ENCODE results near the gene PLCB2.

Gene PLCB2

GRCh38 chr15:40310001-40310959 lies 2.5 kb upstream of the PLCB2 start:
- Histone ChIP-seq H3K4me1 (peaks cover 20% of the 10 kb centered on the region), H3K27me3 (ENCODE audit: low read depth) (no peaks in the 10 kb centered on the region), H3K36me3 (replicated peaks) (no peaks in the 10 kb centered on the region), H3K4me3 (no peak overlapping the region), H3K9me3 (no peaks in the 10 kb centered on the region)
- in situ Hi-C loops (cut with MboI; ENCODE audit: low sequenced_read_pairs): no loop called here
- DNase-seq (ENCODE audit: low spot score in 2 of 2): peak; percentile 24 to 75

GRCh38 chr15:40309344-40309862 lies 1.7 kb upstream of the PLCB2 start:
- in situ Hi-C loops (cut with MboI; ENCODE audit: low sequenced_read_pairs): no loop called here
- no peak overlapping the region for H3K4me3 ChIP-seq

GRCh38 chr15:40306908-40307307 lies 827 bp downstream of the PLCB2 start:
- no peaks in the 10 kb centered on the region for H3K9me3 ChIP-seq
- no peaks in the 10 kb centered on the region for H3K36me3 ChIP-seq (replicated peaks)
- H3K4me1 ChIP-seq: peaks cover 3% of the 10 kb centered on the region; the same call in 1 of the 2 replicates
- no peak overlapping the region for H3K4me3 ChIP-seq
- H3K27me3 ChIP-seq (ENCODE audit: low read depth): no peaks in the 10 kb centered on the region
- DNase-seq (ENCODE audit: low spot score in 2 of 2): no peak
- in situ Hi-C loops (cut with MboI; ENCODE audit: low sequenced_read_pairs): no loop called here

More at GRCh38 chr15:40309344-40309862, 1.7 kb upstream of the PLCB2 start:
- Histone ChIP-seq H3K27me3 (ENCODE audit: low read depth) (no peaks in the 10 kb centered on the region), H3K4me1 (peaks cover 15% of the 10 kb centered on the region), H3K9me3 (no peaks in the 10 kb centered on the region), H3K36me3 (replicated peaks) (no peaks in the 10 kb centered on the region)
- no peak for DNase-seq (ENCODE audit: low spot score in 2 of 2)

GRCh38 chr15:40306371-40306770 lies 1.4 kb downstream of the PLCB2 start:
- no peaks in the 10 kb centered on the region for H3K27me3 ChIP-seq (ENCODE audit: low read depth)
- no peak for DNase-seq (ENCODE audit: low spot score in 2 of 2)
- H3K9me3 ChIP-seq: no peaks in the 10 kb centered on the region
- no peaks in the 10 kb centered on the region for H3K36me3 ChIP-seq (replicated peaks)
- H3K4me1 ChIP-seq: peaks cover 3% of the 10 kb centered on the region; the same call in 1 of the 2 replicates
- in situ Hi-C loops (cut with MboI; ENCODE audit: low sequenced_read_pairs): no loop called here
- no peak overlapping the region for H3K4me3 ChIP-seq

GRCh38 chr15:40305281-40305680 lies 2.5 kb downstream of the PLCB2 start:
- no peak overlapping the region for H3K4me3 ChIP-seq
- no peaks in the 10 kb centered on the region for H3K27me3 ChIP-seq (ENCODE audit: low read depth)
- no peaks in the 10 kb centered on the region for H3K9me3 ChIP-seq
- DNase-seq (ENCODE audit: low spot score in 2 of 2): no peak
- H3K36me3 ChIP-seq (replicated peaks): no peaks in the 10 kb centered on the region
- in situ Hi-C loops (cut with MboI; ENCODE audit: low sequenced_read_pairs): no loop called here
- peaks cover 3% of the 10 kb centered on the region; the same call in 1 of the 2 replicates for H3K4me1 ChIP-seq

GRCh38 chr15:40303576-40303975 lies 4.2 kb downstream of the PLCB2 start:
- no peak overlapping the region for H3K4me3 ChIP-seq
- in situ Hi-C loops (cut with MboI; ENCODE audit: low sequenced_read_pairs): no loop called here

GRCh38 chr15:40302981-40303380 lies 4.8 kb downstream of the PLCB2 start:
- Histone ChIP-seq H3K36me3 (replicated peaks) (no peaks in the 10 kb centered on the region), H3K4me1 (no peaks in the 10 kb centered on the region), H3K4me3 (no peak overlapping the region), H3K27me3 (ENCODE audit: low read depth) (no peaks in the 10 kb centered on the region), H3K9me3 (0 out of 2 replicates have a peak, but pooled peaks cover 2% of the 10 kb centered on the region)
- DNase-seq (ENCODE audit: low spot score in 2 of 2): no peak
- in situ Hi-C loops (cut with MboI; ENCODE audit: low sequenced_read_pairs): no loop called here

More at GRCh38 chr15:40303576-40303975, 4.2 kb downstream of the PLCB2 start:
- DNase-seq (ENCODE audit: low spot score in 2 of 2): no peak
- H3K9me3 ChIP-seq: 0 out of 2 replicates have a peak, but pooled peaks cover 2% of the 10 kb centered on the region
- no peaks in the 10 kb centered on the region for H3K36me3 ChIP-seq (replicated peaks)
- no peaks in the 10 kb centered on the region for H3K4me1 ChIP-seq
- no peaks in the 10 kb centered on the region for H3K27me3 ChIP-seq (ENCODE audit: low read depth)

GRCh38 chr15:40302288-40302886 lies 5.3 kb downstream of the PLCB2 start:
- Histone ChIP-seq H3K36me3 (replicated peaks) (no peaks in the 10 kb centered on the region), H3K4me1 (no peaks in the 10 kb centered on the region), H3K9me3 (0 out of 2 replicates have a peak, but pooled peaks cover 2% of the 10 kb centered on the region), H3K27me3 (ENCODE audit: low read depth) (no peaks in the 10 kb centered on the region), H3K4me3 (no peak overlapping the region)
- DNase-seq (ENCODE audit: low spot score in 2 of 2): no peak
- in situ Hi-C loops (cut with MboI; ENCODE audit: low sequenced_read_pairs): no loop called here

GRCh38 chr15:40301467-40302179 lies 6.1 kb downstream of the PLCB2 start:
- in situ Hi-C loops (cut with MboI; ENCODE audit: low sequenced_read_pairs): no loop called here
- 0 out of 2 replicates have a peak, but pooled peaks cover 2% of the 10 kb centered on the region for H3K9me3 ChIP-seq
- H3K4me3 ChIP-seq: no peak overlapping the region
- DNase-seq (ENCODE audit: low spot score in 2 of 2): no peak
- no peaks in the 10 kb centered on the region for H3K4me1 ChIP-seq
- H3K36me3 ChIP-seq (replicated peaks): no peaks in the 10 kb centered on the region
- H3K27me3 ChIP-seq (ENCODE audit: low read depth): no peaks in the 10 kb centered on the region

GRCh38 chr15:40300771-40301170 lies 7.0 kb downstream of the PLCB2 start:
- Histone ChIP-seq H3K4me3 (no peak overlapping the region), H3K4me1 (no peaks in the 10 kb centered on the region), H3K27me3 (ENCODE audit: low read depth) (no peaks in the 10 kb centered on the region), H3K9me3 (0 out of 2 replicates have a peak, but pooled peaks cover 2% of the 10 kb centered on the region), H3K36me3 (replicated peaks) (no peaks in the 10 kb centered on the region)
- in situ Hi-C loops (cut with MboI; ENCODE audit: low sequenced_read_pairs): no loop called here
- DNase-seq (ENCODE audit: low spot score in 2 of 2): no peak

- Histone ChIP-seq H3K36me3 (replicated peaks) (no peaks in the 10 kb centered on the region), H3K4me3 (no peak overlapping the region), H3K27me3 (ENCODE audit: low read depth) (no peaks in the 10 kb centered on the region), H3K4me1 (no peaks in the 10 kb centered on the region), H3K9me3 (0 out of 2 replicates have a peak, but pooled peaks cover 2% of the 10 kb centered on the region)
- in situ Hi-C loops (cut with MboI; ENCODE audit: low sequenced_read_pairs): no loop called here
- DNase-seq (ENCODE audit: low spot score in 2 of 2): no peak
Measured at GRCh38 chr15:40300367-40300766, 7.4 kb downstream of the PLCB2 start.

GRCh38 chr15:40298216-40298935 lies 9.4 kb downstream of the PLCB2 start:
- in situ Hi-C loops (cut with MboI; ENCODE audit: low sequenced_read_pairs): no loop called here
- Histone ChIP-seq H3K36me3 (replicated peaks) (no peaks in the 10 kb centered on the region), H3K4me3 (no peak overlapping the region), H3K9me3 (0 out of 2 replicates have a peak, but pooled peaks cover 2% of the 10 kb centered on the region), H3K4me1 (no peaks in the 10 kb centered on the region), H3K27me3 (ENCODE audit: low read depth) (no peaks in the 10 kb centered on the region)
- no peak for DNase-seq (ENCODE audit: low spot score in 2 of 2)

- Histone ChIP-seq H3K27me3 (ENCODE audit: low read depth) (no peaks in the 10 kb centered on the region), H3K4me1 (no peaks in the 10 kb centered on the region), H3K9me3 (0 out of 2 replicates have a peak, but pooled peaks cover 2% of the 10 kb centered on the region), H3K4me3 (no peak overlapping the region), H3K36me3 (replicated peaks) (no peaks in the 10 kb centered on the region)
- in situ Hi-C loops (cut with MboI; ENCODE audit: low sequenced_read_pairs): no loop called here
- no peak for DNase-seq (ENCODE audit: low spot score in 2 of 2)
Measured at GRCh38 chr15:40297356-40297755, 10.4 kb downstream of the PLCB2 start.
